H9 (cell line): Measurements from ENCODE around the gene KCNQ2. TPM values are rescaled to one million over a fixed set of nuclear protein-coding genes. Genes with fewer than 3 reads are reported as not detected.

Source experiments
- DNase-seq: peaks from one replicate; pipeline ENCODE4 v3.0.0-alpha.2; 2017
- H2AFZ ChIP-seq: one replicate; pipeline ENCODE4 v1.6.1; 2013; ENCODE audit warnings: mild to moderate bottlenecking, low read length, control low read depth, moderate library complexity
- H2AK5ac ChIP-seq: 2 replicates; pipeline ENCODE4 v1.6.1; 2013; ENCODE audit warnings: low read length, control low read depth, mixed read lengths; ENCODE audit not compliant: insufficient read length
- H2BK120ac ChIP-seq: one replicate; pipeline ENCODE4 v1.6.1; 2013; ENCODE audit warnings: low read depth, mild to moderate bottlenecking, low read length, control low read depth, inconsistent platforms; ENCODE audit not compliant: poor library complexity, severe bottlenecking
- H2BK12ac ChIP-seq: 2 replicates; pipeline ENCODE4 v1.6.1; 2013; ENCODE audit warnings: low read length, control low read depth, mixed read lengths, low read depth; ENCODE audit not compliant: insufficient read length
- H2BK15ac ChIP-seq: 2 replicates; pipeline ENCODE4 v1.6.1; 2013; ENCODE audit warnings: low read depth, low read length, control low read depth
- H2BK20ac ChIP-seq: one replicate; pipeline ENCODE4 v1.6.1; 2013; ENCODE audit warnings: low read depth, mild to moderate bottlenecking, low read length, control low read depth, inconsistent platforms; ENCODE audit not compliant: poor library complexity, severe bottlenecking
- H2BK5ac ChIP-seq: 2 replicates; pipeline ENCODE4 v1.6.1; 2013; ENCODE audit warnings: low read length, control low read depth, mixed read lengths; ENCODE audit not compliant: insufficient read length
- H3K14ac ChIP-seq: 2 replicates; pipeline ENCODE4 v1.6.1; 2013; ENCODE audit warnings: low read length, control low read depth; ENCODE audit not compliant: insufficient read depth
- H3K18ac ChIP-seq: 2 replicates; pipeline ENCODE4 v1.6.1; 2013; ENCODE audit warnings: low read depth, mild to moderate bottlenecking, mixed read lengths, low read length, control low read depth; ENCODE audit not compliant: insufficient read length
- H3K23ac ChIP-seq: 2 replicates; pipeline ENCODE4 v1.6.1; 2013; ENCODE audit warnings: low read length, control low read depth, mixed read lengths, low read depth; ENCODE audit not compliant: insufficient read length
- H3K23me2 ChIP-seq: 2 replicates; pipeline ENCODE4 v1.6.1; 2013; ENCODE audit warnings: low read depth, mild to moderate bottlenecking, mixed read lengths, low read length, control low read depth; ENCODE audit not compliant: insufficient read length, poor library complexity, severe bottlenecking
- H3K27ac ChIP-seq: 2 replicates; pipeline ENCODE4 v1.5.1; 2013; ENCODE audit warnings: low read length, control low read depth, mixed read lengths, low read depth; ENCODE audit not compliant: insufficient read length
- H3K27me3 ChIP-seq: 2 replicates; pipeline ENCODE4 v1.6.1; 2013; ENCODE audit warnings: low read length, control low read depth, inconsistent platforms; ENCODE audit not compliant: insufficient read depth
- H3K4ac ChIP-seq: 2 replicates; pipeline ENCODE4 v1.6.1; 2013; ENCODE audit warnings: low read depth, mild to moderate bottlenecking, control low read depth, inconsistent platforms, low read length, moderate library complexity
- H3K4me1 ChIP-seq: 2 replicates; pipeline ENCODE4 v1.6.1; 2013; ENCODE audit warnings: low read length, control low read depth, inconsistent platforms; ENCODE audit not compliant: insufficient read depth
- H3K4me2 ChIP-seq: 2 replicates; pipeline ENCODE4 v1.6.1; 2013; ENCODE audit warnings: low read length, control low read depth, mixed read lengths; ENCODE audit not compliant: insufficient read length, insufficient read depth
- H3K56ac ChIP-seq: 2 replicates; pipeline ENCODE4 v1.6.1; 2013; ENCODE audit warnings: low read depth, mild to moderate bottlenecking, mixed read lengths, low read length, control low read depth; ENCODE audit not compliant: insufficient read length
- H3K79me1 ChIP-seq: 2 replicates; pipeline ENCODE4 v1.6.1; 2013; ENCODE audit warnings: low read depth, mild to moderate bottlenecking, moderate library complexity, low read length, control low read depth, inconsistent platforms; ENCODE audit not compliant: insufficient read depth, poor library complexity, severe bottlenecking
- H3K79me2 ChIP-seq: 2 replicates; pipeline ENCODE4 v1.6.1; 2013; ENCODE audit warnings: low read length, control low read depth, inconsistent platforms; ENCODE audit not compliant: insufficient read depth
- H3K9ac ChIP-seq: 2 replicates; pipeline ENCODE4 v1.6.1; 2013; ENCODE audit warnings: low read length, control low read depth, mixed read lengths; ENCODE audit not compliant: insufficient read length; ENCODE audit errors: extremely low read depth
- H3K9me3 ChIP-seq: one replicate; pipeline ENCODE4 v1.6.1; 2013; ENCODE audit warnings: low read depth, low read length, inconsistent platforms; ENCODE audit not compliant: control insufficient read depth
- H3T11ph ChIP-seq: one replicate; pipeline ENCODE4 v1.6.1; 2013; ENCODE audit warnings: mild to moderate bottlenecking, low read length, control low read depth, inconsistent platforms
- H4K20me1 ChIP-seq: one replicate; pipeline ENCODE4 v1.6.1; 2013; ENCODE audit not compliant: control insufficient read depth, insufficient read length, insufficient read depth
- H4K5ac ChIP-seq: 2 replicates; pipeline ENCODE4 v1.6.1; 2013; ENCODE audit warnings: low read depth, mild to moderate bottlenecking, mixed read lengths, low read length, control low read depth; ENCODE audit not compliant: insufficient read length
- H4K8ac ChIP-seq: replicated peaks from 2 replicates; pipeline ENCODE4 v1.6.1; 2013; ENCODE audit warnings: low read length, control low read depth, mixed read lengths, low read depth; ENCODE audit not compliant: insufficient read length
- H4K91ac ChIP-seq: 2 replicates; pipeline ENCODE4 v1.6.1; 2013; ENCODE audit warnings: low read depth, mild to moderate bottlenecking, moderate library complexity, mixed read lengths, low read length, control low read depth; ENCODE audit not compliant: insufficient read length
- H3K27ac Mint-ChIP-seq, 3 experiments: 2 replicates in 2 of 3; 3 replicates in 1 of 3; pipeline ENCODE4 v1.8.0; 2020 to 2021; ENCODE audit warnings: mixed read lengths in 3 of 3, mild to moderate bottlenecking in 1 of 3, moderate library complexity in 1 of 3
- H3K27me3 Mint-ChIP-seq: 2 replicates; pipeline ENCODE4 v1.8.0; 2021; ENCODE audit warnings: low read depth, mild to moderate bottlenecking, moderate library complexity, mixed read lengths
- H3K36me3 Mint-ChIP-seq, 3 experiments: 2 replicates in 2 of 3; 3 replicates in 1 of 3; pipeline ENCODE4 v1.8.0; 2020 to 2021; ENCODE audit warnings: low read depth in 3 of 3, mixed read lengths in 3 of 3; ENCODE audit not compliant: insufficient read depth in 1 of 3
- H3K4me1 Mint-ChIP-seq, 2 experiments: 2 replicates each; pipeline ENCODE4 v1.8.0; 2020; ENCODE audit warnings: mixed read lengths in 2 of 2
- H3K4me3 Mint-ChIP-seq, 2 experiments: 2 replicates in 1 of 2; 3 replicates in 1 of 2; pipeline ENCODE4 v1.8.0; 2020 to 2021; ENCODE audit warnings: mild to moderate bottlenecking in 2 of 2, mixed read lengths in 2 of 2, moderate library complexity in 1 of 2
- H3K9me3 Mint-ChIP-seq, 2 experiments: 2 replicates in 1 of 2; 3 replicates in 1 of 2; pipeline ENCODE4 v1.8.0; 2020; ENCODE audit warnings: mild to moderate bottlenecking in 2 of 2, mixed read lengths in 2 of 2, moderate library complexity in 1 of 2
- CTCF ChIP-seq: fragments of 200-600 bp; sonication (generic); conservative IDR thresholded peaks from 3 replicates; pipeline ENCODE4 v1.8.0; 2021; ENCODE audit warnings: antibody characterized with exemption, mild to moderate bottlenecking
- WGBS: extraction: QIAGEN DNeasy Blood & Tissue Kit; methylation state at CpG from one replicate; pipeline ENCODE4 v1.1.7; 2013; ENCODE audit warnings: missing lambda C conversion rate, low lambda C conversion rate, mixed read lengths; ENCODE audit not compliant: insufficient read length; ENCODE audit errors: extremely low coverage; 5-methylcytosine and 5-hydroxymethylcytosine counted together
- total RNA-seq: library from RNA; stranded (reverse); gene quantifications from 2 replicates; pipeline ENCODE4 v1.2.1, GENCODE V29; 2021

Gene KCNQ2
- total RNA-seq, 1 experiment from 2014 or later, result 69.2 TPM

- Histone ChIP-seq H3T11ph (no peak overlapping the region), H4K8ac (no peak overlapping the region), H3K79me1 (no peaks in the 10 kb centered on the region), H3K23ac (no peak overlapping the region), H4K20me1 (peaks cover 2% of the 10 kb centered on the region), H4K91ac (no peak overlapping the region), H3K27me3 (no peaks in the 10 kb centered on the region), H2BK120ac (no peak overlapping the region), H2BK15ac (no peak overlapping the region), H3K79me2 (no peaks in the 10 kb centered on the region), H3K4me2 (no peak overlapping the region), H3K4me1 (no peaks in the 10 kb centered on the region; the same call in 1 of the 2 replicates), H2AK5ac (no peak overlapping the region), H2BK12ac (no peak overlapping the region), H2BK20ac (no peak overlapping the region), H3K27ac (no peak overlapping the region), H3K23me2 (peaks cover 3% of the 10 kb centered on the region), H3K4ac (no peak overlapping the region), H4K5ac (no peak overlapping the region), H3K56ac (no peak overlapping the region), H3K9me3 (no peaks in the 10 kb centered on the region), H2BK5ac (no peak overlapping the region), H3K9ac (no peak overlapping the region), H2AFZ (no peak overlapping the region), H3K18ac (no peak overlapping the region), H3K14ac (no peak overlapping the region)
- H3K36me3 Mint-ChIP-seq, result no peaks in the 10 kb centered on the region
- no peak overlapping the region for H3K27ac Mint-ChIP-seq
- TF ChIP-seq CTCF, result no peak
- WGBS, result no CpG with 5 or more reads among the region's 30 CpGs
- peaks cover 18% of the 10 kb centered on the region for H3K27me3 Mint-ChIP-seq
- H3K4me3 Mint-ChIP-seq, result no peak overlapping the region
- no peak for DNase-seq
- peaks cover 19 to 36% of the 10 kb centered on the region in 2 experiments for H3K4me1 Mint-ChIP-seq
- no peaks in the 10 kb centered on the region; a peak in 1 of 5 replicates for H3K9me3 Mint-ChIP-seq
Measured at GRCh38 chr20:63366390-63367365, 105.8 kb downstream of the KCNQ2 start.
